IMR-90 (cell line): ENCODE measurements around the gene CTBP2. TPM values are rescaled to one million over a fixed set of nuclear protein-coding genes. Genes with fewer than 3 reads are reported as not detected.

Experiments used
- ATAC-seq: fragments of 200-7000 bp; cut with Tn5 transposase; 2 replicates; pipeline ENCODE4 v1.9.1; 2020; ENCODE audit warnings: low read depth, mild to moderate bottlenecking, moderate library complexity
- BruUV-seq: library from RNA; stranded (reverse); fragments of 400-500 nt; replicated peaks from 2 replicates; lab custom pipeline; 2021; lab: Mats Ljungman, UMichigan
- CTCF ChIA-PET: fragments of 300-600 bp; formaldehyde crosslinking; extraction: SDS; loops from one replicate; lab custom pipeline; 2021; ENCODE audit warnings: antibody characterized with exemption; lab: Yijun Ruan, JAX
- POLR2A ChIA-PET: fragments of 300-600 bp; sonication (Branson Sonifier 250); formaldehyde crosslinking; loops from one replicate; lab custom pipeline; 2022; ENCODE audit warnings: antibody characterized with exemption; ENCODE audit not compliant: unreplicated experiment; lab: Charles Lee
- DNase-seq: peaks from one replicate; pipeline ENCODE4 v3.0.0; 2013
- H2AFZ ChIP-seq: replicated peaks from 2 replicates; pipeline ENCODE3; 2013; ENCODE audit warnings: low read length, mild to moderate bottlenecking; ENCODE audit not compliant: poor library complexity
- H2AK5ac ChIP-seq: 2 replicates; pipeline ENCODE4 v1.6.1; 2013; ENCODE audit warnings: low read depth, low read length, inconsistent platforms
- H2AK9ac ChIP-seq: replicated peaks from 2 replicates; pipeline ENCODE3; 2013; ENCODE audit warnings: mild to moderate bottlenecking, low read depth, low read length, moderate library complexity; ENCODE audit not compliant: poor library complexity
- H2BK120ac ChIP-seq: 2 replicates; pipeline ENCODE4 v1.6.1; 2013; ENCODE audit warnings: low read depth, low read length, inconsistent platforms
- H2BK15ac ChIP-seq: 3 replicates; pipeline ENCODE4 v1.6.1; 2013; ENCODE audit warnings: low read depth, low read length, inconsistent platforms
- H2BK20ac ChIP-seq: 2 replicates; pipeline ENCODE4 v1.6.1; 2013; ENCODE audit warnings: low read depth, mild to moderate bottlenecking, inconsistent platforms, low read length, moderate library complexity
- H2BK5ac ChIP-seq: 2 replicates; pipeline ENCODE4 v1.6.1; 2013; ENCODE audit warnings: mild to moderate bottlenecking, low read depth, low read length, inconsistent platforms; ENCODE audit not compliant: poor library complexity, severe bottlenecking
- H3K14ac ChIP-seq: replicated peaks from 2 replicates; pipeline ENCODE4 v1.6.1; 2013; ENCODE audit warnings: low read depth, low read length, inconsistent platforms
- H3K18ac ChIP-seq: 2 replicates; pipeline ENCODE4 v1.6.1; 2013; ENCODE audit warnings: low read depth, low read length, control low read depth
- H3K23ac ChIP-seq: 2 replicates; pipeline ENCODE4 v1.6.1; 2013; ENCODE audit warnings: low read depth, low read length, inconsistent platforms
- H3K27ac ChIP-seq: 2 replicates; pipeline ENCODE4 v1.5.1; 2013; ENCODE audit warnings: mild to moderate bottlenecking, control low read depth, low read length; ENCODE audit not compliant: insufficient read depth
- H3K27me3 ChIP-seq: 2 replicates; pipeline ENCODE4 v1.6.1; 2013; ENCODE audit warnings: low read length; ENCODE audit not compliant: control insufficient read depth, insufficient read depth
- H3K36me3 ChIP-seq: 2 replicates; pipeline ENCODE4 v1.6.1; 2013; ENCODE audit warnings: low read length, mixed read lengths; ENCODE audit not compliant: control insufficient read depth, insufficient read depth
- H3K4ac ChIP-seq: 2 replicates; pipeline ENCODE4 v1.6.1; 2013; ENCODE audit warnings: low read depth, low read length, inconsistent platforms
- H3K4me1 ChIP-seq: 2 replicates; pipeline ENCODE4 v1.6.1; 2013; ENCODE audit warnings: low read length, mixed read lengths; ENCODE audit not compliant: control insufficient read depth, insufficient read depth
- H3K4me2 ChIP-seq: 2 replicates; pipeline ENCODE4 v1.6.1; 2013; ENCODE audit warnings: low read depth, mild to moderate bottlenecking, control low read depth, low read length, moderate library complexity
- H3K4me3 ChIP-seq: 2 replicates; pipeline ENCODE4 v1.5.1; 2013; ENCODE audit warnings: low read depth, mild to moderate bottlenecking, control low read depth, low read length, moderate library complexity; ENCODE audit not compliant: insufficient read depth
- H3K56ac ChIP-seq: 2 replicates; pipeline ENCODE4 v1.6.1; 2013; ENCODE audit warnings: low read length, inconsistent platforms; ENCODE audit not compliant: insufficient read depth; ENCODE audit errors: extremely low read depth
- H3K79me1 ChIP-seq, 2 experiments: 2 replicates each; pipeline ENCODE4 v1.6.1; 2013; ENCODE audit warnings: low read length in 2 of 2, inconsistent platforms in 1 of 2, low read depth in 1 of 2
- H3K9ac ChIP-seq: 2 replicates; pipeline ENCODE4 v1.6.1; 2013; ENCODE audit warnings: low read depth, low read length, control low read depth
- H3K9me1 ChIP-seq: 2 replicates; pipeline ENCODE4 v1.6.1; 2013; ENCODE audit warnings: low read length, inconsistent platforms; ENCODE audit not compliant: insufficient read depth
- H3K9me3 ChIP-seq: 2 replicates; pipeline ENCODE4 v1.6.1; 2013; ENCODE audit warnings: low read length; ENCODE audit not compliant: control insufficient read depth, insufficient read depth
- H4K20me1 ChIP-seq: 2 replicates; pipeline ENCODE4 v1.6.1; 2013; ENCODE audit warnings: low read length, inconsistent platforms; ENCODE audit not compliant: insufficient read depth
- H4K5ac ChIP-seq: 2 replicates; pipeline ENCODE4 v1.6.1; 2013; ENCODE audit warnings: mild to moderate bottlenecking, low read depth, low read length, control low read depth
- H4K8ac ChIP-seq, 2 experiments: 2 replicates each; pipeline ENCODE4 v1.6.1; 2013; ENCODE audit warnings: low read depth in 2 of 2, low read length in 2 of 2, control low read depth in 1 of 2, inconsistent platforms in 1 of 2
- H4K91ac ChIP-seq: 2 replicates; pipeline ENCODE4 v1.6.1; 2013; ENCODE audit warnings: low read depth, low read length, inconsistent platforms; ENCODE audit not compliant: insufficient read depth
- BHLHE40 ChIP-seq: fragments of 150-350 bp; IDR thresholded peaks from 2 replicates; pipeline ENCODE4 v1.6.1; 2016; ENCODE audit warnings: mild to moderate bottlenecking, low read depth, low read length
- CEBPB ChIP-seq: IDR thresholded peaks from 2 replicates; pipeline ENCODE4 v1.6.1; 2012; ENCODE audit warnings: low read depth, low read length, improper control_type of control experiment
- CHD1 ChIP-seq: IDR thresholded peaks from 2 replicates; pipeline ENCODE4 v1.6.1; 2012; ENCODE audit warnings: low read depth, low read length, improper control_type of control experiment
- FOS ChIP-seq: fragments of 150-350 bp; IDR thresholded peaks from 2 replicates; pipeline ENCODE4 v1.6.1; 2016; ENCODE audit warnings: low read depth, low read length
- MAFK ChIP-seq: IDR thresholded peaks from 2 replicates; pipeline ENCODE4 v1.6.1; 2012; ENCODE audit warnings: low read depth, low read length, improper control_type of control experiment
- MAZ ChIP-seq: IDR thresholded peaks from 2 replicates; pipeline ENCODE4 v1.6.1; 2012; ENCODE audit warnings: low read depth, mild to moderate bottlenecking, low read length, improper control_type of control experiment, moderate library complexity, borderline replicate concordance
- MXI1 ChIP-seq: IDR thresholded peaks from 2 replicates; pipeline ENCODE4 v1.6.1; 2012; ENCODE audit warnings: low read depth, mild to moderate bottlenecking, low read length, moderate library complexity, borderline replicate concordance
- NFE2L2 ChIP-seq: fragments of 150-350 bp; IDR thresholded peaks from 2 replicates; pipeline ENCODE4 v1.6.1; 2016; ENCODE audit warnings: low read depth, mild to moderate bottlenecking, low read length
- POLR2A ChIP-seq: IDR thresholded peaks from 2 replicates; pipeline ENCODE4 v1.6.1; 2012; ENCODE audit warnings: mild to moderate bottlenecking, low read depth, low read length
- RAD21 ChIP-seq: IDR thresholded peaks from 2 replicates; pipeline ENCODE4 v1.6.1; 2012; ENCODE audit warnings: low read length, improper control_type of control experiment
- RCOR1 ChIP-seq: IDR thresholded peaks from 2 replicates; pipeline ENCODE4 v1.6.1; 2012; ENCODE audit warnings: mild to moderate bottlenecking, low read length, improper control_type of control experiment; ENCODE audit not compliant: insufficient replicate concordance
- RFX5 ChIP-seq: IDR thresholded peaks from 2 replicates; pipeline ENCODE4 v1.8.0; 2012; ENCODE audit warnings: low read depth, mild to moderate bottlenecking, low read length, moderate library complexity
- SMC3 ChIP-seq: fragments of 150-350 bp; IDR thresholded peaks from 2 replicates; pipeline ENCODE4 v1.6.1; 2016; ENCODE audit warnings: low read depth, mild to moderate bottlenecking, antibody characterized with exemption, low read length, moderate library complexity
- USF2 ChIP-seq: fragments of 150-350 bp; IDR thresholded peaks from 2 replicates; pipeline ENCODE4 v1.6.1; 2017; ENCODE audit warnings: mild to moderate bottlenecking, antibody characterized with exemption, low read length, low read depth
- WGBS, 2 experiments: methylation state at CpG; one replicate each; pipeline versions ENCODE4 v1.1.5 to v1.1.7; 2013; ENCODE audit warnings: missing lambda C conversion rate in 2 of 2; ENCODE audit not compliant: insufficient read length in 1 of 2; ENCODE audit errors: extremely low coverage in 2 of 2; 5-methylcytosine and 5-hydroxymethylcytosine counted together
- dilution Hi-C: fragments of 300-500 bp; cut with HindIII; formaldehyde crosslinking; loops from one replicate; pipeline ENCODE4 v1.14.3; 2018; ENCODE audit warnings: low sequenced_read_pairs; ENCODE audit not compliant: unreplicated experiment
- in situ Hi-C: fragments of 300-500 bp; cut with MboI; formaldehyde crosslinking; loops from 3 replicates; pipeline ENCODE4 v1.14.3; 2019; ENCODE audit warnings: low sequenced_read_pairs, inconsistent platforms, mixed read lengths
- intact Hi-C: fragments of 100-400 bp; cut with micrococcal nuclease; formaldehyde crosslinking; loops from 2 replicates; pipeline ENCODE4 v1.10.0; 2022
- polyA plus RNA-seq, 3 experiments: library from polyadenylated mRNA; depleted of rRNA; stranded (reverse); fragments of >200 nt; gene quantifications; 2 replicates each; pipeline ENCODE4 v1.2.3, GENCODE V29; 2012; ENCODE audit warnings: low replicate concordance in 1 of 3
- total RNA-seq: library from RNA; depleted of rRNA; stranded (reverse); fragments of >200 nt; gene quantifications from 2 replicates; pipeline ENCODE4 v1.2.3, GENCODE V29; 2012
- TF ChIP-seq, protein P1 (sequence below): fragments of 150-350 bp; IDR thresholded peaks from 2 replicates; pipeline ENCODE4 v1.6.1; 2016; ENCODE audit warnings: low read depth, mild to moderate bottlenecking, low read length, moderate library complexity, borderline replicate concordance
- TF ChIP-seq, protein P2 (sequence below): conservative IDR thresholded peaks from 2 replicates; pipeline ENCODE4 v1.5.1; 2012; ENCODE audit warnings: mild to moderate bottlenecking, low read depth, low read length, improper control_type of control experiment

Gene CTBP2
- total and polyA plus RNA-seq, 2 of the 4 experiments (the other 2 are of a cell fraction): 81.0 to 86.6 TPM

DNA sequence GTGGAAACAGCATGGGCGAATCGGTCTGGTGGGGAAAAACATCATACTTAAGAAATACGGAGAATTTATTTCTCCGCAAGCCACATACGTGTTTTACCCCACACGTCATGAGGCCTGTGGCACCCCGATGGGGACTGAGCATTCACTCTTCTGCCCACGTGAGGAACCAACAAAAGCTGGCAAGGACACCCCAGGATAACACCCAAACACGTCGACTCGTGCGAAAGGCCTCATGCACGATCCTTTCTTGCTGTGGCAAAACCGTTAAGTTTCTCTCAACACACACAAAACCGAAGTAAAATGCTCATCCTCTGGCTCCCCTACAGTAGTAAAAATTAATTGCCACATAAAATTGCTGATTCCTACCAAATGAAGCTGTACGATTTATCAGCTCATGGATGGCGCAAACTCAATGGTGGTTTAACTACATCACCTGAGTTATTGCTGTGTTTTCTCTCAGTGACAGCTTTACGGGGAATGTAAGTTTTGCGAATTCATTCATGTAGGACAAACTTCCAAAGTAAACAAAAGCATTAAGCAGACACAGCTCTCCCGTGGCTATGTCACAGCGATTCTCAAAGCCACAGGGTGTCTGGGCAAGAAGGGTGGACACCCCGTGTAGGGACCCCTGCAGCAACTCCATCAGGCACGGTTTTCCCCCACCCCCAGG lies 97.0 kb downstream of the CTBP2 start:
- H2BK20ac ChIP-seq: no peak overlapping the region
- WGBS, 2 experiments: 93% methylated on average over 6 of the region's 23 CpGs; no CpG with 5 or more reads in 1 of the 2 experiments
- no peak overlapping the region for H3K4me3 ChIP-seq
- H3K14ac ChIP-seq: no peak overlapping the region
- peaks cover 88% of the 10 kb centered on the region for H4K20me1 ChIP-seq
- no peak overlapping the region for H3K4me2 ChIP-seq
- ATAC-seq (no peak), DNase-seq (no peak)
- in situ Hi-C loops (no loop called here), dilution Hi-C loops (no loop called here), intact Hi-C loops (loop anchor here (10.0 kb wide), 1 partner anchor 149 kb away; no protein-coding TSS in a partner anchor)
- no peak overlapping the region for H3K27ac ChIP-seq
- no peaks in the 10 kb centered on the region for H3K27me3 ChIP-seq
- H4K5ac ChIP-seq: no peak overlapping the region
- peaks cover 32% of the 10 kb centered on the region for H3K4me1 ChIP-seq
- H3K4ac ChIP-seq: no peak overlapping the region
- ChIA-PET POLR2A (no interaction called here), CTCF (no interaction called here)
- no peaks in the 10 kb centered on the region for H3K9me3 ChIP-seq
- peaks cover 52 to 93% of the 10 kb centered on the region in 2 experiments for H3K79me1 ChIP-seq
- H4K8ac ChIP-seq: no peak overlapping the region
- no peak overlapping the region for H2AK9ac ChIP-seq
- H2AK5ac ChIP-seq: 0 out of 2 replicates have a peak overlapping the region, but pooled peaks have one; percentile 22
- no peak overlapping the region for H2BK15ac ChIP-seq
- BruUV-seq: no TSS peak
- H3K9ac ChIP-seq: no peak overlapping the region
- H3K36me3 ChIP-seq: peaks cover 11% of the 10 kb centered on the region
- no peak overlapping the region for H2BK120ac ChIP-seq
- H3K23ac ChIP-seq: no peak overlapping the region
- no peak overlapping the region for H2AFZ ChIP-seq
- no peak overlapping the region for H3K18ac ChIP-seq
- no peak overlapping the region for H3K56ac ChIP-seq
- no peak overlapping the region for H2BK5ac ChIP-seq
- H4K91ac ChIP-seq: no peak overlapping the region
- TF ChIP-seq MAZ (no peak), NFE2L2 (no peak), CEBPB (no peak), RCOR1 (no peak), USF2 (no peak), MAFK (no peak), MXI1 (no peak), FOS (no peak), RFX5 (no peak), SMC3 (no peak), RAD21 (no peak), CHD1 (no peak), BHLHE40 (no peak), POLR2A (no peak)
- TF ChIP-seq, protein P1, sequence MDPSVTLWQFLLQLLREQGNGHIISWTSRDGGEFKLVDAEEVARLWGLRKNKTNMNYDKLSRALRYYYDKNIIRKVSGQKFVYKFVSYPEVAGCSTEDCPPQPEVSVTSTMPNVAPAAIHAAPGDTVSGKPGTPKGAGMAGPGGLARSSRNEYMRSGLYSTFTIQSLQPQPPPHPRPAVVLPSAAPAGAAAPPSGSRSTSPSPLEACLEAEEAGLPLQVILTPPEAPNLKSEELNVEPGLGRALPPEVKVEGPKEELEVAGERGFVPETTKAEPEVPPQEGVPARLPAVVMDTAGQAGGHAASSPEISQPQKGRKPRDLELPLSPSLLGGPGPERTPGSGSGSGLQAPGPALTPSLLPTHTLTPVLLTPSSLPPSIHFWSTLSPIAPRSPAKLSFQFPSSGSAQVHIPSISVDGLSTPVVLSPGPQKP: no peak
- TF ChIP-seq, protein P2, sequence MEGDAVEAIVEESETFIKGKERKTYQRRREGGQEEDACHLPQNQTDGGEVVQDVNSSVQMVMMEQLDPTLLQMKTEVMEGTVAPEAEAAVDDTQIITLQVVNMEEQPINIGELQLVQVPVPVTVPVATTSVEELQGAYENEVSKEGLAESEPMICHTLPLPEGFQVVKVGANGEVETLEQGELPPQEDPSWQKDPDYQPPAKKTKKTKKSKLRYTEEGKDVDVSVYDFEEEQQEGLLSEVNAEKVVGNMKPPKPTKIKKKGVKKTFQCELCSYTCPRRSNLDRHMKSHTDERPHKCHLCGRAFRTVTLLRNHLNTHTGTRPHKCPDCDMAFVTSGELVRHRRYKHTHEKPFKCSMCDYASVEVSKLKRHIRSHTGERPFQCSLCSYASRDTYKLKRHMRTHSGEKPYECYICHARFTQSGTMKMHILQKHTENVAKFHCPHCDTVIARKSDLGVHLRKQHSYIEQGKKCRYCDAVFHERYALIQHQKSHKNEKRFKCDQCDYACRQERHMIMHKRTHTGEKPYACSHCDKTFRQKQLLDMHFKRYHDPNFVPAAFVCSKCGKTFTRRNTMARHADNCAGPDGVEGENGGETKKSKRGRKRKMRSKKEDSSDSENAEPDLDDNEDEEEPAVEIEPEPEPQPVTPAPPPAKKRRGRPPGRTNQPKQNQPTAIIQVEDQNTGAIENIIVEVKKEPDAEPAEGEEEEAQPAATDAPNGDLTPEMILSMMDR: no peak
- peaks cover 33% of the 10 kb centered on the region for H3K9me1 ChIP-seq
